Vagina (tissue), 2 donors: ENCODE data around the gene LTB4R. TPM values are rescaled to one million over a fixed set of nuclear protein-coding genes. Genes with fewer than 3 reads are reported as not detected.

Experiments
- DNase-seq, 2 donors: peaks; one replicate each; pipeline ENCODE4 v3.0.0-alpha.2; 2017; ENCODE audit errors: extremely low spot score in 2 of 2
- H3K27ac ChIP-seq: fragments of 200-600 bp; sonication (generic); one replicate; pipeline ENCODE4 v1.5.1; 2019
- H3K27me3 ChIP-seq: fragments of 200-600 bp; sonication (generic); one replicate; pipeline ENCODE4 v1.5.1; 2019
- H3K36me3 ChIP-seq, 2 donors: fragments of 200-600 bp; sonication (generic); one replicate each; pipeline ENCODE4 v1.5.1; 2017 to 2019
- H3K4me1 ChIP-seq: fragments of 200-600 bp; sonication (generic); one replicate; pipeline ENCODE4 v1.5.1; 2019
- H3K4me3 ChIP-seq, 2 donors: fragments of 200-600 bp; sonication (generic); 1 replicate in 1 of 2; 2 replicates in 1 of 2; pipeline ENCODE4 v1.5.1; 2016 to 2019
- H3K9me3 ChIP-seq: fragments of 200-600 bp; sonication (generic); one replicate; pipeline ENCODE4 v1.5.1; 2019
- POLR2A ChIP-seq, 2 donors: fragments of 450-650 bp; IDR thresholded peaks; one replicate each; pipeline ENCODE4 v1.6.1; 2017; ENCODE audit warnings: antibody characterized with exemption in 2 of 2, mild to moderate bottlenecking in 2 of 2, moderate library complexity in 2 of 2
- POLR2AphosphoS5 ChIP-seq, 2 donors: sonication (generic); formaldehyde crosslinking; IDR thresholded peaks; one replicate each; pipeline ENCODE4 v1.9.0; 2017; ENCODE audit warnings: antibody characterized with exemption in 2 of 2, mild to moderate bottlenecking in 2 of 2, low read depth in 1 of 2; ENCODE audit not compliant: insufficient read depth in 1 of 2
- intact Hi-C: fragments of 100-400 bp; cut with DNase I; formaldehyde crosslinking; loops from one replicate; pipeline ENCODE4 v1.15.1; 2023
- total RNA-seq: library from RNA; depleted of rRNA; stranded (reverse); fragments of >200 nt; gene quantifications from one replicate; pipeline ENCODE4 v1.2.3, GENCODE V29; 2016
- TF ChIP-seq, protein P1 (sequence below), 3 experiments: fragments of 450-650 bp in 2 of 3; fragments of 200-600 bp in 1 of 3; sonication (generic) in 1 of 3; IDR thresholded peaks; one replicate each; pipeline ENCODE4 v1.5.1; 2017 to 2019; ENCODE audit warnings: antibody characterized with exemption in 3 of 3, mild to moderate bottlenecking in 2 of 3, moderate library complexity in 2 of 3

The LTB4R gene
- total RNA-seq, 1 donor from 2014 or later, result 35.1 TPM

DNA sequence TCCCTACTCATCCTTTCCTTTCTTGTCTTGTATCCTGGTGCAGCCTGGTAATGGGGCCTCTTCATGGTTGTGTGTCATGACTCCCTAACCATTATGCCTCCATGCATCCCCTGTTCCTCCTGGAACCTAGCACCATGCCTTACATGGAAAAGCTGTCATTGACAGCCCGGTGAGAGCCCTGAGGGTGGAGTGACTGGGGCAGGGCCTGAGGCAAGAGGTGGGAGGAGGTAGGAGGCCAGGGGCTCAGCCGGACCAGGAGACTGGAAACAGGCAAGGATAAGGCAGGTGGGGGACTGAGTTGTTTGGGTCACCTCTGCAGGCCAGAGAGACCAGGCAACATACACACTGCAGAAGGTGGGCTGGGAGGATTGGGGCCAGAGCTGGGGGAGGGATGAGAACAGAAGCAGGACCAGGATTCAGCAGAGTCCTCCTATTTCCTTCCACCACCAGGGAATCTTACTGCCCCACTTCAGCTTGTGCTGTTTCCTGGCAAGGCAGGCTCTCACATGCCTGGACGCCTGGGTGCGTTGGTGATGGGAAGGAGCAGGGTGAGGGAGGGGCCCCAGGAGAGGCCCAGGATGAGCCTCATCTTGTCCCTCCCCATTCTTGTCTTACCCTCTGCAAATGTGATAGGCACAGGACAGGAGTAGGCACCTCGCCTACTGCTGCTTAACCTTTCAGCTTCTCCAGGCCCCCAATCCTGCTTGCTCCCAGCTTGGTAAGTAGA lies 1.6 kb upstream of the LTB4R start, which contains the start of gene LTB4R2:
Gene LTB4R2 (plus strand): TSS at position 603 of the 727 bp plus-strand sequence. CDS start 525 bp downstream, outside the sequence.
- intact Hi-C loops, result no loop called here
- H3K4me3 ChIP-seq, result peak within 1 kb of the TSS; percentile 48 to 58
- peaks cover 0 to 27% of the 10 kb centered on the region in 2 donors for H3K36me3 ChIP-seq
- H3K27ac ChIP-seq, result peak within 1 kb of the TSS; percentile 87
- TF ChIP-seq, protein P1, sequence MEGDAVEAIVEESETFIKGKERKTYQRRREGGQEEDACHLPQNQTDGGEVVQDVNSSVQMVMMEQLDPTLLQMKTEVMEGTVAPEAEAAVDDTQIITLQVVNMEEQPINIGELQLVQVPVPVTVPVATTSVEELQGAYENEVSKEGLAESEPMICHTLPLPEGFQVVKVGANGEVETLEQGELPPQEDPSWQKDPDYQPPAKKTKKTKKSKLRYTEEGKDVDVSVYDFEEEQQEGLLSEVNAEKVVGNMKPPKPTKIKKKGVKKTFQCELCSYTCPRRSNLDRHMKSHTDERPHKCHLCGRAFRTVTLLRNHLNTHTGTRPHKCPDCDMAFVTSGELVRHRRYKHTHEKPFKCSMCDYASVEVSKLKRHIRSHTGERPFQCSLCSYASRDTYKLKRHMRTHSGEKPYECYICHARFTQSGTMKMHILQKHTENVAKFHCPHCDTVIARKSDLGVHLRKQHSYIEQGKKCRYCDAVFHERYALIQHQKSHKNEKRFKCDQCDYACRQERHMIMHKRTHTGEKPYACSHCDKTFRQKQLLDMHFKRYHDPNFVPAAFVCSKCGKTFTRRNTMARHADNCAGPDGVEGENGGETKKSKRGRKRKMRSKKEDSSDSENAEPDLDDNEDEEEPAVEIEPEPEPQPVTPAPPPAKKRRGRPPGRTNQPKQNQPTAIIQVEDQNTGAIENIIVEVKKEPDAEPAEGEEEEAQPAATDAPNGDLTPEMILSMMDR (IDR thresholded peaks at IDR 0.05), result no peak
- no peak for TF ChIP-seq POLR2A (IDR thresholded peaks at IDR 0.05)
- no peak for TF ChIP-seq POLR2AphosphoS5 (IDR thresholded peaks at IDR 0.05; ENCODE audit: insufficient read depth in 1 of 2, low read depth in 1 of 2)
- H3K27me3 ChIP-seq, result no peaks in the 10 kb centered on the region
- H3K4me1 ChIP-seq, result peaks cover 68% of the 10 kb centered on the region
- H3K9me3 ChIP-seq, result no peaks in the 10 kb centered on the region
- no peak for DNase-seq

GRCh38 chr14:24310265-24310645 lies 1.0 kb upstream of the LTB4R start:
- peak overlapping the region; percentile 87 for H3K27ac ChIP-seq
- no peaks in the 10 kb centered on the region for H3K27me3 ChIP-seq
- intact Hi-C loops, result no loop called here
- TF ChIP-seq POLR2A (IDR thresholded peaks at IDR 0.05) (no peak), POLR2AphosphoS5 (IDR thresholded peaks at IDR 0.05; ENCODE audit: insufficient read depth in 1 of 2, low read depth in 1 of 2) (no peak)
- TF ChIP-seq, protein P1 (IDR thresholded peaks at IDR 0.05), result no peak
- no peak for DNase-seq
- H3K4me1 ChIP-seq, result peaks cover 73% of the 10 kb centered on the region
- no peaks in the 10 kb centered on the region for H3K9me3 ChIP-seq
- H3K36me3 ChIP-seq, result peaks cover 0 to 21% of the 10 kb centered on the region in 2 donors
- peak overlapping the region; percentile 48 to 58 for H3K4me3 ChIP-seq

DNA sequence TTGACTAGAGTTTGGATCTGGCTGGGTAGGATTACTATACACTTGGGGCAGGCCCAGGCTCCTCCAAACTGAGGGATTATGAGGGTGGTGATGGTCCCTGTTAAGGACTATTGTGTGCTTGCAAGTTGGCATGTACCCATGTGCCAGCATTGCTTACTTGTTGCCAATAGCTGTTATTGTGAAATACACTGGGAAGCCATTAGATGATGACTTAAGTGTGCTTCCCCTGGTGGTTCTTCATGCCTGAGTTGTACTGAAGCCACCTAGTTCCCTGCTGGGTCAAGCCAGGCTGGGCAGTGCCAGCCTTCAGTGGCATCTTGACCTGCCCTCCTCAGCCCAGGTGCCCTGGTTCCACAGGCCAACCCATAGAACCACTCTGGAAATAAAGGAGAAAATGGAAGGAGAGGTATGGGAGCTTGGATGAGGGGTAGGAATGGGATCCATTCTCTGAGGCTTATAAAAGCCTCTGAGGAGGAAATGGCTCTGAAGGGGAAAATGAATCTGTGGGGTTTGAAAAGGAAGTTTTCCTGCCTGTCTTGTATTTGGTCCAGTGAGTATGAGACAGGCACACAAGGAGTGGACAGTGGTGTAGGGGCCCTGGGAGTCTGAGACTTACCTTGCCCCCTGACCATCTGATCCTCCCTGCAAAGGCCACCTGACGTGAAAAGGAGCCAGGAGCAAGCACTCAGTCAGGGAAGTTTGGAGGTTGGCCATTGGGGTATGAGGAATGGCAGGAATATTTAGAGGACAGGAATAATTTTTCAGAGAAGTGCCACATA lies 724 bp downstream of the LTB4R start:
- TF ChIP-seq, protein P1 (IDR thresholded peaks at IDR 0.05), result no peak
- TF ChIP-seq POLR2AphosphoS5 (IDR thresholded peaks at IDR 0.05; ENCODE audit: insufficient read depth in 1 of 2, low read depth in 1 of 2), result no peak
- no peak for TF ChIP-seq POLR2A (IDR thresholded peaks at IDR 0.05)
- Histone ChIP-seq H3K27me3 (no peaks in the 10 kb centered on the region), H3K4me1 (peaks cover 91% of the 10 kb centered on the region)

GRCh38 chr14:24312736-24313507 lies 1.6 kb downstream of the LTB4R start:
- no peak for DNase-seq
- peak overlapping the region; percentile 87 for H3K27ac ChIP-seq
- intact Hi-C loops, result no loop called here

More for the DNA sequence above, 724 bp downstream of the LTB4R start:
- H3K9me3 ChIP-seq, result no peaks in the 10 kb centered on the region
- H3K4me3 ChIP-seq, result peak overlapping the region; percentile 48 to 58
- H3K36me3 ChIP-seq, result peaks cover 0 to 4% of the 10 kb centered on the region in 2 donors
- intact Hi-C loops, result no loop called here
- peak overlapping the region; percentile 87 for H3K27ac ChIP-seq
- no peak for DNase-seq

More at GRCh38 chr14:24312736-24313507, 1.6 kb downstream of the LTB4R start:
- no peaks in the 10 kb centered on the region for H3K36me3 ChIP-seq
- peak overlapping the region in 1 of 2 donors; percentile 58 for H3K4me3 ChIP-seq
- no peak for TF ChIP-seq POLR2A (IDR thresholded peaks at IDR 0.05)
- TF ChIP-seq POLR2AphosphoS5 (IDR thresholded peaks at IDR 0.05; ENCODE audit: insufficient read depth in 1 of 2, low read depth in 1 of 2), result no peak
- TF ChIP-seq, protein P1 (IDR thresholded peaks at IDR 0.05), result no peak
- peaks cover 86% of the 10 kb centered on the region for H3K4me1 ChIP-seq
- no peaks in the 10 kb centered on the region for H3K27me3 ChIP-seq
- no peaks in the 10 kb centered on the region for H3K9me3 ChIP-seq
